B cell (primary cell): ENCODE measurements around the gene TMC8. TPM values are rescaled to one million over a fixed set of nuclear protein-coding genes. Genes with fewer than 3 reads are reported as not detected.

Source experiments
- ATAC-seq: fragments of 200-7000 bp; cut with Tn5 transposase; one replicate; pipeline ENCODE4 v1.10.0; 2021; ENCODE audit warnings: low read depth, mild to moderate bottlenecking, moderate number of reproducible peaks, moderate library complexity
- CTCF ChIA-PET: fragments of 350-600 bp; sonication (Branson Sonifier 250); formaldehyde crosslinking; loops from one replicate; lab custom pipeline; 2021; ENCODE audit warnings: antibody characterized with exemption, inconsistent platforms; lab: Charles Lee
- POLR2A ChIA-PET: fragments of 350-600 bp; sonication (Branson Sonifier 250); formaldehyde crosslinking; loops from one replicate; lab custom pipeline; 2021; ENCODE audit warnings: antibody characterized with exemption; lab: Charles Lee
- DNase-seq: peaks from one replicate; pipeline ENCODE4 v3.0.0; 2013
- H2AFZ ChIP-seq: 2 replicates; pipeline ENCODE4 v1.6.1; 2012; ENCODE audit warnings: mild to moderate bottlenecking, low read depth, low read length; ENCODE audit not compliant: insufficient read depth, poor library complexity, severe bottlenecking
- H3K27ac ChIP-seq, 2 donors: 1 replicate in 1 of 2; 2 replicates in 1 of 2; pipeline ENCODE4 v1.5.1; 2012 to 2013; ENCODE audit warnings: low read length in 2 of 2, mild to moderate bottlenecking in 2 of 2, moderate library complexity in 1 of 2
- H3K27me3 ChIP-seq, 4 experiments: fragments of 200-600 bp in 1 of 4; sonication (generic) in 1 of 4; replicated peaks in 1 of 4; 1 replicate in 2 of 4; 2 replicates in 2 of 4; pipeline versions ENCODE4 v1.6.1 to v1.7.0; 2013 to 2016; ENCODE audit warnings: low read length in 3 of 4, mild to moderate bottlenecking in 2 of 4, mixed read lengths in 1 of 4, moderate library complexity in 1 of 4; ENCODE audit not compliant: insufficient read depth in 4 of 4, control insufficient read depth in 3 of 4; ENCODE audit errors: control extremely low read depth in 1 of 4
- H3K36me3 ChIP-seq, 2 experiments: replicated peaks in 1 of 2; 1 replicate in 1 of 2; 2 replicates in 1 of 2; pipeline versions ENCODE4 v1.6.1 to v1.7.1; 2013; ENCODE audit warnings: low read length in 1 of 2; ENCODE audit not compliant: insufficient read depth in 2 of 2, control insufficient read depth in 1 of 2; ENCODE audit errors: control extremely low read depth in 1 of 2, extremely low read depth in 1 of 2
- H3K4me1 ChIP-seq, 2 donors: fragments of 200-600 bp in 1 of 2; sonication (generic) in 1 of 2; 1 replicate in 1 of 2; 2 replicates in 1 of 2; pipeline versions ENCODE4 v1.5.1 to v1.6.1; 2013 to 2017; ENCODE audit warnings: low read length in 2 of 2; ENCODE audit not compliant: control insufficient read depth in 2 of 2, insufficient read depth in 2 of 2
- H3K4me2 ChIP-seq: replicated peaks from 2 replicates; pipeline ENCODE3; 2012; ENCODE audit warnings: mild to moderate bottlenecking, low read depth, low read length; ENCODE audit not compliant: poor library complexity, severe bottlenecking
- H3K4me3 ChIP-seq, 5 experiments: fragments of 200-600 bp in 1 of 5; sonication (generic) in 1 of 5; 1 replicate in 3 of 5; 2 replicates in 2 of 5; pipeline versions ENCODE4 v1.5.1 to v1.7.0; 2011 to 2016; ENCODE audit warnings: low read length in 4 of 5, mild to moderate bottlenecking in 4 of 5, low read depth in 2 of 5, control low read depth in 1 of 5, moderate library complexity in 1 of 5; ENCODE audit not compliant: insufficient read depth in 1 of 5; ENCODE audit errors: control extremely low read depth in 1 of 5, extremely low read depth in 1 of 5
- H3K79me2 ChIP-seq: fragments of 200-600 bp; sonication (generic); one replicate; pipeline ENCODE4 v1.6.0; 2016; ENCODE audit warnings: low read length; ENCODE audit not compliant: control insufficient read depth, insufficient read depth
- H3K9ac ChIP-seq: fragments of 200-600 bp; sonication (generic); 2 replicates; pipeline ENCODE4 v1.6.1; 2017; ENCODE audit warnings: mild to moderate bottlenecking, low read length, moderate library complexity
- H3K9me3 ChIP-seq, 3 donors: one replicate each; pipeline versions ENCODE4 v1.6.1 to v1.7.1; 2013; ENCODE audit warnings: low read length in 2 of 3; ENCODE audit not compliant: control insufficient read depth in 2 of 3, insufficient read depth in 1 of 3; ENCODE audit errors: control extremely low read depth in 1 of 3
- H4K20me1 ChIP-seq: 2 replicates; pipeline ENCODE4 v1.6.0; 2012; ENCODE audit warnings: mild to moderate bottlenecking, low read length; ENCODE audit not compliant: insufficient read depth, control insufficient read depth, poor library complexity, severe bottlenecking
- H3K27ac Mint-ChIP-seq: one replicate; pipeline ENCODE4 v1.8.0; 2021; ENCODE audit warnings: mixed read lengths
- H3K27me3 Mint-ChIP-seq: one replicate; pipeline ENCODE4 v1.8.0; 2021; ENCODE audit warnings: mixed read lengths
- H3K4me1 Mint-ChIP-seq: one replicate; pipeline ENCODE4 v1.8.0; 2021; ENCODE audit warnings: mixed read lengths
- H3K4me3 Mint-ChIP-seq: one replicate; pipeline ENCODE4 v1.8.0; 2021; ENCODE audit warnings: mixed read lengths
- H3K9me3 Mint-ChIP-seq: one replicate; pipeline ENCODE4 v1.8.0; 2022; ENCODE audit warnings: mixed read lengths; ENCODE audit not compliant: insufficient read depth
- CTCF ChIP-seq: fragments of 200-600 bp; IDR thresholded peaks from one replicate; pipeline ENCODE4 v1.8.0; 2022; ENCODE audit warnings: antibody characterized with exemption, mild to moderate bottlenecking
- EZH2 ChIP-seq: IDR thresholded peaks from 2 replicates; pipeline ENCODE4 v1.6.1; 2012; ENCODE audit warnings: borderline replicate concordance, low read depth, mild to moderate bottlenecking, moderate library complexity, low read length; ENCODE audit not compliant: insufficient read depth, poor library complexity, severe bottlenecking
- WGBS: methylation state at CpG from one replicate; pipeline ENCODE4 v1.1.5; 2013; ENCODE audit warnings: missing lambda C conversion rate; ENCODE audit not compliant: insufficient coverage; 5-methylcytosine and 5-hydroxymethylcytosine counted together
- intact Hi-C: fragments of 100-400 bp; cut with micrococcal nuclease; formaldehyde crosslinking; loops from one replicate; pipeline ENCODE4 v1.10.0; 2022
- polyA plus RNA-seq: library from polyadenylated mRNA; depleted of rRNA; stranded (reverse); fragments of >200 nt; gene quantifications from 2 replicates; pipeline ENCODE4 v1.2.3, GENCODE V29; 2012
- total RNA-seq, 2 donors: library from RNA; stranded (reverse); fragments of 120-200 nt in 1 of 2; gene quantifications; 1 replicate in 1 of 2; 2 replicates in 1 of 2; pipeline versions ENCODE4 v1.2.3 to v1.2.4, GENCODE V29; 2013 to 2022

TMC8 gene
- total and polyA plus RNA-seq, 2 donors (not counting 1 experiment from before 2014, with no cell fraction given), result 235 to 352 TPM

- H3K4me1 ChIP-seq, result peaks cover 73 to 79% of the 10 kb centered on the region in 2 donors
- Mint-ChIP-seq H3K4me1 (peaks cover 76% of the 10 kb centered on the region), H3K9me3 (no peaks in the 10 kb centered on the region), H3K4me3 (peak overlapping the region; percentile 68), H3K27me3 (no peaks in the 10 kb centered on the region), H3K27ac (peak overlapping the region; percentile 87)
- H2AFZ ChIP-seq, result no peak overlapping the region
- H3K9me3 ChIP-seq, result no peaks in the 10 kb centered on the region
- ATAC-seq, result peak; percentile 57
- peak; percentile 89 for DNase-seq
- peaks cover 8 to 76% of the 10 kb centered on the region in 2 experiments for H3K36me3 ChIP-seq
- ChIA-PET POLR2A (interaction anchor here (0.9 to 22.6 kb wide), 5 partner anchors 9 to 51 kb away, joined by 4 to 432 read pairs (median 10); partner anchors contain the start of gene SYNGR2), CTCF (interaction anchor here (0.8 to 13.9 kb wide), 6 partner anchors 11 to 298 kb away, joined by 3 to 169 read pairs (median 4); partner anchors contain the start of gene SYNGR2)
- H3K27me3 ChIP-seq, result no peaks in the 10 kb centered on the region
- peaks cover 87% of the 10 kb centered on the region for H4K20me1 ChIP-seq
- peak overlapping the region; percentile 100 for H3K4me2 ChIP-seq
- intact Hi-C loops, result loop anchor here (1.0 kb wide), 2 partner anchors 8 to 52 kb away; no protein-coding TSS in a partner anchor
- TF ChIP-seq CTCF (no peak), EZH2 (no peak)
- peaks cover 80% of the 10 kb centered on the region for H3K79me2 ChIP-seq
- H3K9ac ChIP-seq, result no peak overlapping the region
- peak overlapping the region; percentile 62 to 77 for H3K27ac ChIP-seq
- H3K4me3 ChIP-seq, result peak overlapping the region in 3 of 5 experiments; percentile 15 to 39 (median 21)
- WGBS, result 2% methylated on average over 23 of the region's 30 CpGs
Observed at GRCh38 chr17:78124081-78124835, 6.3 kb upstream of the TMC8 start.

- H3K4me1 Mint-ChIP-seq, result peaks cover 79% of the 10 kb centered on the region
- intact Hi-C loops, result loop anchor here (1.0 kb wide), 2 partner anchors 8 to 52 kb away; no protein-coding TSS in a partner anchor
- H4K20me1 ChIP-seq, result peaks cover 87% of the 10 kb centered on the region
Observed at GRCh38 chr17:78124836-78125137, 5.8 kb upstream of the TMC8 start.

More at GRCh38 chr17:78124836-78125137, 5.8 kb upstream of the TMC8 start:
- 14% methylated on average over 11 of the region's 12 CpGs for WGBS
- Histone ChIP-seq H3K36me3 (peaks cover 8 to 71% of the 10 kb centered on the region in 2 experiments), H2AFZ (no peak overlapping the region), H3K9ac (no peak overlapping the region), H3K4me1 (peaks cover 78 to 84% of the 10 kb centered on the region in 2 donors), H3K27ac (peak overlapping the region; percentile 62 to 77), H3K79me2 (peaks cover 84% of the 10 kb centered on the region), H3K9me3 (no peaks in the 10 kb centered on the region), H3K4me2 (peak overlapping the region; percentile 100), H3K27me3 (no peaks in the 10 kb centered on the region), H3K4me3 (peak overlapping the region in 4 of 5 experiments; percentile 12 to 39 (median 18))
- peak overlapping the region; percentile 87 for H3K27ac Mint-ChIP-seq
- CTCF ChIA-PET, result interaction anchor here (0.8 to 13.9 kb wide), 9 partner anchors 11 to 297 kb away, joined by 3 to 169 read pairs (median 4); partner anchors contain the start of genes AFMID, SYNGR2 and TK1
- DNase-seq (no peak), ATAC-seq (no peak)
- POLR2A ChIA-PET, result interaction anchor here (0.9 to 22.6 kb wide), 5 partner anchors 9 to 50 kb away, joined by 4 to 432 read pairs (median 10); partner anchors contain the start of gene SYNGR2
- H3K9me3 Mint-ChIP-seq, result no peaks in the 10 kb centered on the region
- no peak for TF ChIP-seq CTCF
- TF ChIP-seq EZH2, result no peak
- H3K27me3 Mint-ChIP-seq, result no peaks in the 10 kb centered on the region
- H3K4me3 Mint-ChIP-seq, result peak overlapping the region; percentile 68
